Measurements from ENCODE around the gene LRRC53.

LRRC53 gene

DNA sequence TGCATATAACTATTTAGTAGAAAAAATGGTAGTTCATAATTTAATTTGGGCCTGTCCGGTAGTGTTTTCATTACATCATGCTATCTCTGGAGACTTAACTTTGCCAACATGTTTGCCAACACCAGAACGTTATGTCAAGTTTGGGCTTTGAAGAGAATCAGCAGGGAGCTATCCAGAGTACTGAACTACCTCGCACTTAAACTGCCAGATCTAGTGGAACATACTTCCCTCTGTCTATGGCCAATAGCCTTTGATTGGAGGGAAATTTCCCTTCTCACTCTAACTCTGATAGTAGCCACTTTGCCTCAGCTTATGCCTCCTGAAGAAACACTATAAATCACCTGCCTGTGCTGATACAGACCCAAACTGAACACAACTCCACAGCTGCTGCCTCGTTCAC is 10.0 kb downstream of the LRRC53 start:
- DNase-seq, result no peak

DNA sequence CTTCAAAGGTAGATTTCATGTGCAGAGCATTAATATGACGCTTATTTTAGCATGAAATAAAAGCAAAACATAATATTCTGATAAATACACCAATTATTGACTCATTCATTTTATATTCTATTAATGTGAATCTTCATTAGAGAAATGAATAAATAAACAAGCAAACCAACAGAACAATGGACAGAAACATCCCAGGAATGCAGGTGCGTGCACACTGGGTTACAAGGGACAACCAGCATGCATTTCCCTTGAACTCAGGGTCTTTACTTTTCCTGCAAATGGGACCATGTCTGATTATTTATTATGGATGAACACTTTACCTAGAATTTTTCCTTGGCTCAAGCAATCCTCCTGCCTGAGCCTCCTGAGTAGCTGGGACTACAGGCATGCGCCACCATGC is 13.5 kb downstream of the LRRC53 start:
- no peak for DNase-seq

DNA sequence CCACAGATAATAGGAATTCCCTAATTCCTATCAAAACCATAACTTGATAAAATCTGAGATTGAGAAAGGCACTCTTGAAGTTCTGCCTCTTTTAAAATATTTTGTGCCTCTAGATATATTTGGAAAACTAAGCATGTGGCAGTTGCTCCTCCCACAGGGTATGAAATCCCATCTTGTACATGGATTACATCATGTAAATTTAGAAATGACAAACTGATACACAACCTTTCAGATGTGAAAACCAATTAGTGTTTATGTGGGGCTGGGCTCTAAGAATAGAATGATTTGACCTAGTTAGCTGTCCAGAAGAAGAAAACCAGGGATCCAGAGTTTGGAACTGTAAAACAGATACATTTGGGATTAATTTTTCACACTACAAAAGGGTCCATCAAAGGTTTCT is 15.7 kb downstream of the LRRC53 start:
- DNase-seq, result no peak

GRCh38 chr1:74486036-74486435 is 26.4 kb downstream of the LRRC53 start:
- DNase-seq, result no peak

DNA sequence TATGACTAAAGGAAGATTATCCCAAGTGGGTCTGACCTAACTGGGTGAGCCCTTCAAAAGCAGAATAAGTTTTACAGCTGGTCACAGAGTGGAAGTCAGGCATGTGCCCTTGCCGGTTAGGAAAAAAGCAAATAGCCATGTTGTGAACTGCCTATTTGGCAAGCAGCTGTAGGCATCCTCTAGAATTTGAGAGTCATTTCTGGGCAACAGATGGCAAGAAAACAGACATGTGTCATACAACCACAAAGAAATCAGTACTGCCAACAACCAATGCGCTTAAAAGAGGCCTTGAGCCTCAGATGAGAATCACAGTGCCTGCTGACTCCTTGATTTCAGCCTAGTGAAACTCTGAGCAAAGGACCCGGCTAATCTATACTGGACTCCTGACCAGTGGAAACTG is 26.8 kb downstream of the LRRC53 start:
- no peak for DNase-seq

DNA sequence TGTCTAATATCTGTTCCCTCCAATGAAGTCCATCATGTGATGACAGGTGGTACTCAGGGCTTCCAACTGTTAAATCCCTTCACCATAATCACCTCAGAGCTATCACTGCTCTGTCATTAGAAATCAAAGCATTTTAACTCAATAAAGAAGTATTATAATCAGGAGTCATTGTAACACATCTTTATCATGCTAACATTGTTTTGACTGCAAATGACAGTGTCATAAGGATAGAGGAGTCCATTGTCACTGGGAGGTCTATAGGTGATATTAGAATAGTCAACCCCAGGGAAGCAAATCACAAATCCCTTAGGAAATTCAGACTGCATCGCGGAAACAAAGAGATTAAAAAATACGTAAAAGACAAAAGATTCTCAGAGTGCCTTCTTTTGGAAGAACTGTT is 30.8 kb downstream of the LRRC53 start:
- DNase-seq, result no peak

- DNase-seq, result no peak
These were observed 32.3 kb downstream of the LRRC53 start for GRCh38 chr1:74480068-74480467.

DNA sequence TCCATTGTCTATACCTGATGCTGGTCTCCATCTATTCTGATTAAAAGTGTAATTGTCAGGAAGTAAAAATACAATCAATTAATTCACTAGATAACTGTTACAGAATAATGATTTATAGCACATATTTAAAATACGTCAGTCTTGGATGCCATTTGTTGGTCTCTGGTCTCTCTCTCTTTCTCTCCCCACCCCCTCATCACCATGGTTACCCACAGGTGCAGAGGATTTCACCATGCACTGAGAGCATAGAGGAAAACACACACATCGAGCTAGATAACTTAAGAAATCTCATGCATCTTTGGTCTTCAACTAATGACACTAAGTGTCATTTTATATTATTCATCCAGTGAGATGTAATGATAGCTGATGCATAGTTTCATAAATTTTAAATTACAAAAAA is 33.4 kb downstream of the LRRC53 start:
- DNase-seq, result no peak

GRCh38 chr1:74474585-74474984 is 37.8 kb downstream of the LRRC53 start:
- DNase-seq, result no peak

DNA sequence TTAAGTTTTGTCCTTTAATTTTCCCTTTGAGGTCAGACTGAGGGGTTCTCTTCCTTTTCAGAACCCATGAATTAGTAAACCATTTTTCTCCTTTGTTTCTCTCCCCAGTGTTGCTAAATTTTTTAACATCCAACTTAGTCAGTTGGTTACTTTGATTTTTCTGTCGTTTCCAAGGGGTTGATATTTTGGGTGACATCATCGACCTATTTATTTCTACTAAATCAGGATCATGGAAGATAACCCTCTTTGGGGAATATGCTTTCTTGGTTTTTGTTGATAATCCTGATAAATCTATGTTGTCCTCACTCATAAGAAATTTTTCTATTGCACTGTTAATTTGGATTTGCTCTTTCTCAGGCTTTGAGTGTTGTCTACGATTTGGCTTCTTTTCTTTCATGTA is 40.9 kb downstream of the LRRC53 start:
- DNase-seq, result no peak

DNA sequence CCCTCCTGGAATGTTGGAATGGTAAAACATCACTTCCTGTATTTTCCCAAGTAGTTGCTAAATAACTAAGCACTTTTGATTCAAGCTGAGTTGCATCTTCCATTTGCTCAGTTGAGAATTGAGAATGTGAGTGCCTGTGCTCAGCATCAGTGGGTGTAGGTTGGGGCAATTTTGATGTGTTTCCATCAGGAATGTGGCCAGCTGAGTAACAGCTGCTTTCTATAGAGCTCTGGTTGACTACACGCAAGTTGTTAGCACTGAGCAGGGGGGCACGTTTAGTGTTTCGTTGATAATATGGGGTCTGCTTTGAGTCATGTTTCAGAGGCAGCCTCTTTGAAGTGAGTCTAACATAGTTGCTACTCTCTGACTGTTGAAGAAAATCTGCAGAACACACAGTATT is 41.5 kb downstream of the LRRC53 start:
- DNase-seq, result no peak

- DNase-seq, result no peak
These were observed 42.2 kb downstream of the LRRC53 start for GRCh38 chr1:74470251-74470650.

DNA sequence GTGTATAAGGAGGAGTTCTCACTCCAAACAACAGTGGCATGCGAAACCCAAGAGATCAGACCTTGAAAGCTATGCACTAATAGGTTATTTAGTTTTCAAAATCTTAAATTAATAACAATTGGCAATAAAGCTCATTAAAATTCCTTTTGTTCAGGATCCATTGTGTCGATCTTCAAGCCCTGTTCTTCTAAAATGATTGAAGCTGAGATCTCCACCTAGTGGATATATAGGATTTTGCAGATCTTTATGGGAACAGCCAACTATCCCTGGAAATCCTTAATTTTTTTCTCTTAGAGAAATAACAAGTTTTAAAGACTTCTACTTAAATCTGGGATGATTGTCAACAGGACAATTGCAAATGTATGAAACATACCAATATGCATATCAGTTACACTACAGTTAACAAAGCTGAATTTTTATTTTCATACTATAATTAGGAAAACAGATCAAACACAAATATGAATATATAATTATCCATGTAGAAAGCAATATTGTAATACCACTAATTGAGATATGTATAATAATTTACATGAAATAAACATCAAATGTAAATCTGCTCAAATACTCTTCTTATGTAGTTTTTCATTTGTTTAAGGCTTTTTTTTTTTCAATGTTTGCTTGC is 43.3 kb downstream of the LRRC53 start:
- no peak for DNase-seq

DNA sequence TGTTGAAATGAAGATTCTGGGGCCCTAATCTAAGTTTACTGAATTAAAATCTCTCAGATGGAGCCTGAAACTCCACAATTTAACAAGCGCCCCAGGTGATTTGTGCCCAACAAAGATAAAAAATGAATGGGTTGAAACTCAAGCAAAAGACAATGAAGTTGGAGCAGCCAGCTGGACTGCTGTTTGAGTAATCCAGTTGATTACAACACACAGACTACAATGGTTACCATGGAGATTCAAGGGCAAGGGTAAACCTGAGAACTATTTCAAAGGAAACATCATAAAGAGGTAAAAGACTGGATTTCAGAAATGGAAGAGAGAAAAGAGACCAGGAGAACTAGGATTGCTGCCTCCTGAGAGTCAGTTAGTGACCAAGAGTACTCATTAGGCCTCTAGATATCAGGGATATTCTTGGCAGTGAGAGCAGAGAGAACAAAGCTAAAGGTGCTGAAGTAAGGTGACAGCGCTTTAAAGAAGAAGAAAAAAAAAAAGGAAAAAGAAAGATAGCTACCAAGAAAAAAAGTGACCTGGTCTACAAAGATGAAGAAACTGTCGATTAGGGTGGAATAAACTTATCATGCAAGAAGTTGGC is 44.5 kb downstream of the LRRC53 start:
- no peak for DNase-seq

DNA sequence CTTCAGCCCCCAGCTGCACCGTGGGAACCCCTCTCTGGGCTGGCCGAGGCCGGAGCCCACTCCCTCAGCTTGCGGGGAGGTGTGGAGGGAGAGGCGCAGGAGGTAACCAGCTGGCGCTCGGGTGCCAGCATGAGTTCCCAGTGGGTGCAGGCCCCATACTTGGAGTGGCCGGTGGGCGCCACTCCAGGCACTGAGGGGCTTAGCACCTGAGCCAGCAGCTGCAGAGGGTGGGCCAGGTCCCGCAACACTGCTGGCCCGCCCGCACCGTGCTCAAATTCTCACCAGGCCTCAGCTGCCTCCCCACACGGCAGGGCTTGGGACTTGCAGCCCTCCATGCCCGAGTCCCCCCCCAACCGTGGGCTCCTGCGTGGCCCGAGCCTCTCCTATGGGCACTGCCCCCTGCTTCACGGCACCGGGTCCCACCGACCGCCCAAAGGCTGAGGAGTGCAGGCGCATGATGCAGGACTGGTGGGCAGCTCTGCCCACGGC is 47.2 kb downstream of the LRRC53 start:
- DNase-seq, result no peak

DNA sequence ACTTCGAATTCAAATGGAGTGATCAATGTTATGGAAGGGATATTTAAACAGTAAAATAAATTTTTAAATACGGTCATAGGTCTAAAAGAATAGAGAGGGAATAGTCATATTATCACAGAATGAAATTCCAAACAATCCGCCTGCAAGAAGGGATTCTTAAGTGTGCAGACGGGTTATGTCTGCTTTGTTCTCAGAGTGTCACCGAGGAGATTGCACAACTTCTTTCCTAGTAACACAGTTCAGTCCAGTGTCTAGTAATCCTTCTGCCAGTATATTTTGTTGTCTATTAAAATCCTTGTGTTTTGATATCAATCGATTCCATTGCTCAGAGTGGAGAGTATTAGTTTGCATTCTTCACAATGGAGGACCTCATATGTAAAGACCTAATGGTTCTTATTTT is 48.4 kb downstream of the LRRC53 start:
- no peak for DNase-seq

- no peak for DNase-seq
These were observed 49.0 kb downstream of the LRRC53 start for GRCh38 chr1:74463333-74463988.

DNA sequence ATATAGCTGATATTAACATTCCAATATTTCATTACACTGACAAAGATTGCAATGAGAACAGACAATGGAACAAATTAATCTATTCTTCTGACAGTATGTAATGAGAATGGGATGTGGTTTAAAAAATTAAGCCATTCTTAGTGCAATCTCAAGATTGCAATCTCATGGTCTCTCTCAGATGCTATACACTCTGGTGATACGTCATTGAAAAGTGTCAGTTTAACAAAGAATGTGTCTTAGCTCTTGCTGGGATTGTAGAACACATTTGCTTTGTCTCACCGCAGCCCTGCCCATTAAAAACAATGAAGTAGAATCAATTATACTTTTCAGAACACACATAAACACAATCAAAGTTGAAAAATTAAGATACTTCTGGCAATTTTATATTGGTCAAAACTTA is 55.2 kb downstream of the LRRC53 start:
- DNase-seq, result no peak

DNA sequence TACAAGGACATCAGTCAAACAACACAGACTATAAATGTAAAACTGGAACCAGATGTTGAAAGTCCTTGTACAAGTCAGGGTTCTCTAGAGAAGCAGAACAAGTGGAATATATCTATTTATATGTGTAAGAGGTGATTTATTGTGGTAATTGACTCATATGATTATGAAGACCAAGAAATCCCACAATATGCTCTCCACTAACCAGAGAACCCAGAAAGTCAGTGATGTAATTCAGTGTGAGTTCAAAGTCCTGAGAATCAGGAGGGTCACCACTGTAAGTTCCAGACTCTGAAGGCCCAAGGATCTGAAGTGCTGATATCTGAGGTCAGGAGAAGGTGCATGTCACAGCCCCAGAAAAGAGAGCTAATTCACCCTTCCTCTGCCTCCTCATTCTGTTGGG is 57.0 kb downstream of the LRRC53 start:
- no peak for DNase-seq

- DNase-seq, result no peak
These were observed 59.1 kb downstream of the LRRC53 start for GRCh38 chr1:74453277-74453676.

GRCh38 chr1:74452035-74452434 is 60.4 kb downstream of the LRRC53 start:
- no peak for DNase-seq

GRCh38 chr1:74437035-74437434 is 75.4 kb downstream of the LRRC53 start:
- no peak for DNase-seq

DNA sequence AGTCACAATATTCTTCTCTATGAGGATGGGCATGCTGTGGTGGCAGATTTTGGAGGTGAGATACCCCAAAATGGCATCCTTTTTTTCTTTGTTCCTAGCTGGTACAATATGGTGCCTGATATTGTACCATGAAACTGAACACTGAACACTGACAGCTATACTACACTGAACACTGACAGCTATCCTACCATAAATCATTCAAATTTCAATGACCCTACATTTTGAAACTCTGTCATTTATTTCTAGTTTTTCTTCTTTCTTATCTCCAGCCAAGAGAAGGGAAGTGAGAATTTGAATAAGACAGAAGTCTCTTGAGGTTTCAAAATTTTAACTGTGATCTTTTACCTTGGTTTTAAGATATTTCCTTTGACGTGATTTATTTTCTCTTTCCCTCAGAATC is 76.3 kb downstream of the LRRC53 start:
- no peak for DNase-seq

GRCh38 chr1:74434321-74434720 is 78.1 kb downstream of the LRRC53 start:
- no peak for DNase-seq

DNA sequence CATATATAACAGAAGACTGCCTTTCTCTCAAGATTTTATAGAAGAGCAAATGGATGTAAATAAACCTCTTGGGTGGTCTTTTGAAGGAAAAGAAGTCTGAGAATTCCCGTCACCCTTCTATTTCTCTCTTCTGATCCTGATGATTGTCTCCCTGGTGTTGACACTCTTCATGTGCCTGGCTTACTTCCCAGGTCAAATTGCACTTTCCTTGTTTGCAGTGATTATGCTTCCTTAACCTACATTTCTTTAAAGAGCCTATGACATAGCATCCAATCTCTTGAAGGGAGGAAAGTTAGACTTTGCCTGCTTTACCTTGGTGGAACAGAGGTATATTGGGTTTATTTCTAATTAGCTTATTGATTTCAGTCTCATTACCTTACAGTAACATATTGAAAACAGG is 80.1 kb downstream of the LRRC53 start:
- DNase-seq, result no peak
